GM21367 (cell line): ENCODE measurements around the gene MYDGF.

Source experiments
- ATAC-seq: cut with Tn5 transposase; IDR thresholded peaks from one replicate; pipeline ENCODE4 v1.9.1; 2021; ENCODE audit not compliant: unreplicated experiment

Gene MYDGF

GRCh38 chr19:4647676-4648644 lies 22.2 kb downstream of the MYDGF start:
- no peak for ATAC-seq

- ATAC-seq: no peak
These were observed 24.4 kb downstream of the MYDGF start for GRCh38 chr19:4645718-4646117.

- ATAC-seq: no peak
These were observed 27.5 kb downstream of the MYDGF start for GRCh38 chr19:4642625-4643024.

GRCh38 chr19:4641132-4641531 lies 29.0 kb downstream of the MYDGF start:
- no peak for ATAC-seq

- no peak for ATAC-seq
These were observed 29.7 kb downstream of the MYDGF start for GRCh38 chr19:4640247-4641000.

GRCh38 chr19:4639531-4640246 lies 30.5 kb downstream of the MYDGF start:
- ATAC-seq: peak; percentile 7

GRCh38 chr19:4638828-4639530 lies 31.2 kb downstream of the MYDGF start, which contains the start of gene TNFAIP8L1:
TNFAIP8L1 (plus strand) TSS chr19:4639516; CDS start chr19:4651870, 12,354 bp downstream.
- peak; percentile 65 for ATAC-seq

- ATAC-seq: no peak
These were observed 31.8 kb downstream of the MYDGF start for GRCh38 chr19:4638317-4638716.

- ATAC-seq: no peak
These were observed 33.4 kb downstream of the MYDGF start for GRCh38 chr19:4636761-4637160.

GRCh38 chr19:4636151-4636717 lies 33.9 kb downstream of the MYDGF start:
- ATAC-seq: no peak

- ATAC-seq: no peak
These were observed 34.4 kb downstream of the MYDGF start for GRCh38 chr19:4635754-4636116.

- ATAC-seq: no peak
These were observed 36.8 kb downstream of the MYDGF start for GRCh38 chr19:4633140-4633967.

GRCh38 chr19:4624733-4625362 lies 45.3 kb downstream of the MYDGF start:
- ATAC-seq: no peak

GRCh38 chr19:4624301-4624700 lies 45.8 kb downstream of the MYDGF start:
- no peak for ATAC-seq

- no peak for ATAC-seq
These were observed 47.3 kb downstream of the MYDGF start for GRCh38 chr19:4622695-4623421.

GRCh38 chr19:4620675-4621074 lies 49.5 kb downstream of the MYDGF start:
- no peak for ATAC-seq

- no peak for ATAC-seq
These were observed 50.4 kb downstream of the MYDGF start for GRCh38 chr19:4619668-4620294.

- no peak for ATAC-seq
These were observed 52.1 kb downstream of the MYDGF start for GRCh38 chr19:4618019-4618418.
